HepG2 (cell line): ENCODE measurements around the gene C1GALT1. TPM values are rescaled to one million over a fixed set of nuclear protein-coding genes. Genes with fewer than 3 reads are reported as not detected.

Experiments
- ATAC-seq: fragments of 200-7000 bp; cut with Tn5 transposase; 3 replicates; pipeline ENCODE4 v1.9.1; 2020; ENCODE audit warnings: mild to moderate bottlenecking, moderate library complexity
- BruUV-seq: library from RNA; stranded (reverse); fragments of 400-500 nt; replicated peaks from 2 replicates; lab custom pipeline; 2021; lab: Mats Ljungman, UMichigan
- CTCF ChIA-PET: fragments of 300-600 bp; formaldehyde crosslinking; extraction: SDS; loops from one replicate; lab custom pipeline; 2021; ENCODE audit warnings: low total read pairs, inconsistent platforms, low intra/inter-chr PET ratio; lab: Yijun Ruan, JAX
- POLR2A ChIA-PET: fragments of 350-600 bp; sonication (Branson Sonifier 250); formaldehyde crosslinking; loops from one replicate; lab custom pipeline; 2020; ENCODE audit warnings: antibody characterized with exemption, inconsistent platforms; lab: Yijun Ruan, JAX
- DNase-seq: peaks from one replicate; pipeline ENCODE4 v3.0.0-alpha.2; 2015; ENCODE audit warnings: low spot score
- FAIRE-seq: peaks from 3 replicates; lab custom pipeline; 2011; peaks lifted over from hg19 to GRCh38; lab: Jason Lieb, UNC
- H2AFZ ChIP-seq: one replicate; pipeline ENCODE4 v1.6.1; 2011; ENCODE audit warnings: low read length, inconsistent platforms
- H3K27ac ChIP-seq: fragments of 300-600 bp; 3 replicates; pipeline ENCODE4 v1.8.0; 2011; ENCODE audit warnings: mixed run types, mild to moderate bottlenecking, mixed read lengths, low read length, inconsistent platforms; ENCODE audit not compliant: insufficient read depth; ENCODE audit errors: extremely low read length
- H3K27me3 ChIP-seq, 2 experiments: fragments of 200-600 bp in 1 of 2; 2 replicates in 1 of 2; 3 replicates in 1 of 2; pipeline versions ENCODE4 v1.6.0 to v1.8.0; 2011; ENCODE audit warnings: low read length in 2 of 2, mild to moderate bottlenecking in 2 of 2, moderate library complexity in 2 of 2, inconsistent platforms in 1 of 2; ENCODE audit not compliant: insufficient read depth in 2 of 2, control insufficient read depth in 1 of 2
- H3K36me3 ChIP-seq, 2 experiments: fragments of 200-600 bp in 1 of 2; replicated peaks in 1 of 2; 2 replicates in 1 of 2; 3 replicates in 1 of 2; pipeline versions ENCODE4 v1.5.1 to v1.8.0; 2011; ENCODE audit warnings: low read length in 2 of 2, inconsistent platforms in 1 of 2; ENCODE audit not compliant: insufficient read depth in 2 of 2, control insufficient read depth in 1 of 2
- H3K4me1 ChIP-seq: 2 replicates; pipeline ENCODE4 v1.5.1; 2012; ENCODE audit warnings: low read length, inconsistent platforms; ENCODE audit not compliant: insufficient read depth
- H3K4me2 ChIP-seq: 2 replicates; pipeline ENCODE4 v1.6.0; 2011; ENCODE audit warnings: low read depth, low read length, inconsistent platforms
- H3K4me3 ChIP-seq, 3 experiments: fragments of 200-600 bp in 1 of 3; sonication (generic), shearing (Covaris generic) in 1 of 3; replicated peaks in 1 of 3; 2 replicates each; pipeline ENCODE4 v1.5.1; 2011 to 2016; ENCODE audit warnings: low read length in 3 of 3, inconsistent platforms in 2 of 3, low read depth in 2 of 3, mild to moderate bottlenecking in 2 of 3, control low read depth in 1 of 3, mixed read lengths in 1 of 3; ENCODE audit not compliant: insufficient read depth in 1 of 3
- H3K79me2 ChIP-seq: one replicate; pipeline ENCODE4 v1.6.1; 2011; ENCODE audit warnings: low read length, inconsistent platforms; ENCODE audit not compliant: insufficient read depth
- H3K9ac ChIP-seq: 2 replicates; pipeline ENCODE4 v1.6.0; 2011; ENCODE audit warnings: mild to moderate bottlenecking, low read depth, low read length, inconsistent platforms; ENCODE audit not compliant: insufficient read depth
- H3K9me3 ChIP-seq: 2 replicates; pipeline ENCODE4 v1.5.1; 2012; ENCODE audit warnings: mild to moderate bottlenecking, low read length
- H4K20me1 ChIP-seq: 2 replicates; pipeline ENCODE4 v1.6.0; 2011; ENCODE audit warnings: inconsistent platforms, mild to moderate bottlenecking, low read length, moderate library complexity; ENCODE audit not compliant: insufficient read depth
- AGO2 ChIP-seq: fragments of 200-400 bp; formaldehyde crosslinking; optimal IDR thresholded peaks from 2 replicates; pipeline ENCODE3; 2017; ENCODE audit warnings: mild to moderate bottlenecking, low read depth, low read length, moderate library complexity
- CREB1 ChIP-seq, 2 experiments: fragments of 450-650 bp in 1 of 2; IDR thresholded peaks; 2 replicates each; pipeline ENCODE4 v1.6.1; 2016 to 2017; ENCODE audit warnings: control low read depth in 1 of 2, mild to moderate bottlenecking in 1 of 2, missing compliant biosample characterization in 1 of 2, missing genetic modification characterization in 1 of 2
- HDAC1 ChIP-seq: sonication (generic); formaldehyde crosslinking; IDR thresholded peaks from 2 replicates; pipeline ENCODE4 v1.5.1; 2020; ENCODE audit warnings: mild to moderate bottlenecking, missing genetic modification reagents
- HNRNPUL1 ChIP-seq: fragments of 200-400 bp; formaldehyde crosslinking; IDR thresholded peaks from 2 replicates; pipeline ENCODE4 v1.6.1; 2017; ENCODE audit warnings: low read depth, mild to moderate bottlenecking, low read length, moderate library complexity
- KLF13 ChIP-seq: sonication (generic); formaldehyde crosslinking; IDR thresholded peaks from 2 replicates; pipeline ENCODE4 v1.4.0; 2020; ENCODE audit warnings: mild to moderate bottlenecking, missing genetic modification reagents
- MAFK ChIP-seq, 2 experiments: IDR thresholded peaks in 1 of 2; conservative IDR thresholded peaks in 1 of 2; 2 replicates each; pipeline ENCODE4 v1.6.1; 2011; ENCODE audit warnings: improper control_type of control experiment in 2 of 2, low read length in 2 of 2
- RBM22 ChIP-seq: fragments of 200-400 bp; formaldehyde crosslinking; optimal IDR thresholded peaks from 2 replicates; pipeline ENCODE3; 2017; ENCODE audit warnings: mild to moderate bottlenecking, low read length, moderate library complexity
- SAP130 ChIP-seq: IDR thresholded peaks from 2 replicates; pipeline ENCODE4 v1.6.1; 2016; ENCODE audit warnings: low read depth
- ZKSCAN5 ChIP-seq: sonication (generic); formaldehyde crosslinking; IDR thresholded peaks from 2 replicates; pipeline ENCODE4 v1.5.1; 2020; ENCODE audit warnings: mild to moderate bottlenecking, missing genetic modification reagents
- ZNF331 ChIP-seq: sonication (generic); formaldehyde crosslinking; IDR thresholded peaks from 2 replicates; pipeline ENCODE4 v1.4.0; 2020; ENCODE audit warnings: missing genetic modification reagents
- ZNF543 ChIP-seq: sonication (generic); formaldehyde crosslinking; IDR thresholded peaks from 2 replicates; pipeline ENCODE4 v1.4.0; 2020; ENCODE audit warnings: mild to moderate bottlenecking, missing genetic modification reagents
- WGBS: methylation state at CpG from one replicate; pipeline ENCODE4 v1.1.6; 2017; ENCODE audit warnings: low lambda C conversion rate; 5-methylcytosine and 5-hydroxymethylcytosine counted together
- in situ Hi-C: cut with HindIII; loops from 2 replicates; pipeline ENCODE4 v1.10.0; 2017; ENCODE audit warnings: low pct_unique_long_range_greater_than_20kb; ENCODE audit not compliant: extremely low pct_ligation_motif_present
- intact Hi-C: fragments of 100-400 bp; cut with micrococcal nuclease; formaldehyde crosslinking; loops from one replicate; pipeline ENCODE4 v1.10.0; 2022; ENCODE audit not compliant: unreplicated experiment
- polyA plus RNA-seq, 8 experiments: library from polyadenylated mRNA; depleted of rRNA in 3 of 8; stranded (reverse) in 7 of 8; unstranded in 1 of 8; fragments of >200 nt; fragmentation: Illumina TruSeq in 4 of 8; extraction: Trizol in 4 of 8; gene quantifications; 2 replicates each; pipeline versions ENCODE4 v1.2.1 to v1.2.3, GENCODE V29; 2011 to 2016; ENCODE audit warnings: low read depth in 4 of 8, missing spikeins in 1 of 8, mixed read lengths in 1 of 8; ENCODE audit not compliant: insufficient read depth in 1 of 8
- total RNA-seq, 5 experiments: library from RNA; depleted of rRNA; stranded (reverse); fragments of >200 nt; fragmentation: Illumina TruSeq; extraction: Trizol; gene quantifications; 2 replicates each; pipeline ENCODE4 v1.2.3, GENCODE V29; 2016; ENCODE audit warnings: low read depth in 1 of 5

C1GALT1 gene
- total and polyA plus RNA-seq, 2 of the 13 experiments (the other 11 are each of a cell fraction or from before 2014, with no cell fraction given) = 57.1 to 65.9 TPM

DNA sequence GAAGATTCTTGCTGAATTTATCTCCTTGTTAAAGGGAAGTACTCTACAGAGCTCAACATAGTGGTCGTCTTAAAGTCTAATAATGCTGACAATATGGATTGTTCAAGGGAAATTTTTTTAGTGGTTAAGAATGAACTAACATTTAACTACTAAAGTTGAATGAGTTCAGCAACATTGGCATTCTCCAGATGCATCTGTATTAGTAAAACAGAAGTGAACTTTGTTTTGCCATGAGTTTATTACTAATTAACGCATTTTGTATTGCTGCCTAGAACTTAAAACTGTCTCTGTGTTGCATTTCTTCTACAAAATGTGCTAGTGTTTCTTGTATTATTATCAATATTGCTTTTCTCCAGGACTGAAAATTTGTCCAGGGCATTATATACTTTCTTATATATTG is 67.5 kb downstream of the C1GALT1 start:
- in situ Hi-C loops (no loop called here), intact Hi-C loops (no loop called here)
- H3K4me2 ChIP-seq = no peak overlapping the region
- H4K20me1 ChIP-seq = no peaks in the 10 kb centered on the region; the same call in 1 of the 2 replicates
- no peaks in the 10 kb centered on the region for H3K9me3 ChIP-seq
- H2AFZ ChIP-seq = no peak overlapping the region
- peaks cover 14% of the 10 kb centered on the region for H3K4me1 ChIP-seq
- H3K36me3 ChIP-seq = peaks cover 4 to 24% of the 10 kb centered on the region in 2 experiments
- no peaks in the 10 kb centered on the region for H3K27me3 ChIP-seq
- DNase-seq = no peak
- no peak for ATAC-seq
- FAIRE-seq = no peak
- H3K4me3 ChIP-seq = no peak overlapping the region
- no peaks in the 10 kb centered on the region for H3K79me2 ChIP-seq
- TF ChIP-seq AGO2 (peak; percentile 11), SAP130 (CRISPR knock-in tag) (no peak), HDAC1 (CRISPR knock-in tag) (no peak), MAFK (conservative IDR thresholded peaks at IDR 0.05 in 1 of 2, IDR thresholded peaks at IDR 0.05 in 1 of 2; ENCODE audit: low read length in 2 of 2) (0 out of 4 replicates have a peak, but pooled peaks of 1 of the 2 experiments have one; percentile 7)
- POLR2A ChIA-PET = no interaction called here
- no TSS peak for BruUV-seq
- CTCF ChIA-PET = no interaction called here
- WGBS = 95% methylated on average over 2 of the region's 2 CpGs
- no peak overlapping the region for H3K9ac ChIP-seq
- no peak overlapping the region for H3K27ac ChIP-seq

GRCh38 chr7:7251742-7252141 is 69.4 kb downstream of the C1GALT1 start:
- ATAC-seq (no peak), DNase-seq (no peak), FAIRE-seq (no peak)
- Histone ChIP-seq H3K27me3 (no peaks in the 10 kb centered on the region), H3K9ac (no peak overlapping the region), H3K27ac (no peak overlapping the region), H3K4me3 (no peak overlapping the region), H2AFZ (no peak overlapping the region), H3K4me2 (no peak overlapping the region)
- ChIA-PET POLR2A (no interaction called here), CTCF (no interaction called here)
- intact Hi-C loops = no loop called here
- WGBS = 90% methylated on average over 2 of the region's 2 CpGs
- in situ Hi-C loops = no loop called here
- no TSS peak for BruUV-seq
- TF ChIP-seq RBM22 (peak; percentile 63), ZNF543 (CRISPR knock-in tag) (no peak), ZKSCAN5 (CRISPR knock-in tag) (no peak), KLF13 (CRISPR knock-in tag) (no peak), ZNF331 (no peak), HNRNPUL1 (no peak), CREB1 (IDR thresholded peaks at IDR 0.05) (no peak), CREB1 (CRISPR knock-in tag; IDR thresholded peaks at IDR 0.05) (no peak)
- TF ChIP-seq, all 625 proteins: peak for 1
- H3K9me3 ChIP-seq = no peaks in the 10 kb centered on the region
- no peaks in the 10 kb centered on the region for H4K20me1 ChIP-seq
- H3K4me1 ChIP-seq = peaks cover 20% of the 10 kb centered on the region
- H3K36me3 ChIP-seq = peaks cover 1 to 6% of the 10 kb centered on the region in 2 experiments; a peak in 4 of 5 replicates
- no peaks in the 10 kb centered on the region for H3K79me2 ChIP-seq
